Measurements from ENCODE around the gene EPHA5. TPM values are rescaled to one million over a fixed set of nuclear protein-coding genes. Genes with fewer than 3 reads are reported as not detected.
A peak's percentile ranks its signal among the peaks of the same experiment; 100 is the strongest.

The EPHA5 gene
- total and polyA plus RNA-seq, 8 donors, result 0.08 to 1.8 (median 0.51) TPM; not detected in 2

DNA sequence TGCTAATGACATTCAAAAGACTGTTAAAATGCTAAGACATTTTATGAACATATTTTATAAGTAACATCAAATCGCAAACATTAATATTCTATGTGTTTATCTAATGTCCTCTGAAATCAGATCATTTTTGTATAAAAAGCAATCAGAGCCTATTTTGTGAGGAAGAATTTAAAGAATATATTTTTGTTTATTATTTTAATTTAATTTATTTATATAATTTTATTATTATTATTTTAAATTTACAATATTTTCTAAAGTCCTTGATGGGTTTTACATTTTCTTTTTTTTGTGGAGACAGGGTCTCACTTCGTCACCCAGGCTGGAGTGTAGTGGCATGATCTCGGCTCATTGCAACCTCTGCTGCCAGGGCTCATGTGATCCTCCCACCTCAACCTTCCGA, 262.8 kb downstream of the EPHA5 start:
- TF ChIP-seq, protein P1, sequence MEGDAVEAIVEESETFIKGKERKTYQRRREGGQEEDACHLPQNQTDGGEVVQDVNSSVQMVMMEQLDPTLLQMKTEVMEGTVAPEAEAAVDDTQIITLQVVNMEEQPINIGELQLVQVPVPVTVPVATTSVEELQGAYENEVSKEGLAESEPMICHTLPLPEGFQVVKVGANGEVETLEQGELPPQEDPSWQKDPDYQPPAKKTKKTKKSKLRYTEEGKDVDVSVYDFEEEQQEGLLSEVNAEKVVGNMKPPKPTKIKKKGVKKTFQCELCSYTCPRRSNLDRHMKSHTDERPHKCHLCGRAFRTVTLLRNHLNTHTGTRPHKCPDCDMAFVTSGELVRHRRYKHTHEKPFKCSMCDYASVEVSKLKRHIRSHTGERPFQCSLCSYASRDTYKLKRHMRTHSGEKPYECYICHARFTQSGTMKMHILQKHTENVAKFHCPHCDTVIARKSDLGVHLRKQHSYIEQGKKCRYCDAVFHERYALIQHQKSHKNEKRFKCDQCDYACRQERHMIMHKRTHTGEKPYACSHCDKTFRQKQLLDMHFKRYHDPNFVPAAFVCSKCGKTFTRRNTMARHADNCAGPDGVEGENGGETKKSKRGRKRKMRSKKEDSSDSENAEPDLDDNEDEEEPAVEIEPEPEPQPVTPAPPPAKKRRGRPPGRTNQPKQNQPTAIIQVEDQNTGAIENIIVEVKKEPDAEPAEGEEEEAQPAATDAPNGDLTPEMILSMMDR (IDR thresholded peaks at IDR 0.05), result no peak
- TF ChIP-seq POLR2AphosphoS5 (IDR thresholded peaks at IDR 0.05), result no peak
- no peak for TF ChIP-seq EP300 (IDR thresholded peaks at IDR 0.05)
- no peak for TF ChIP-seq POLR2A (IDR thresholded peaks at IDR 0.05)
- Histone ChIP-seq H3K36me3 (no peaks in the 10 kb centered on the region), H3K27me3 (no peaks in the 10 kb centered on the region), H3K4me3 (no peak overlapping the region), H3K9me3 (no peaks in the 10 kb centered on the region), H3K4me1 (no peaks in the 10 kb centered on the region), H3K27ac (no peak overlapping the region)
- intact Hi-C loops (cut with DNase I; ENCODE audit: low total_unique reads), result no loop called here
- no peak for DNase-seq
- 89 to 95% (median 91%) methylated on average over 4 of the region's 4 CpGs for WGBS, 5 donors

- intact Hi-C loops (cut with DNase I; ENCODE audit: low total_unique reads), result no loop called here
- Histone ChIP-seq H3K4me3 (no peak overlapping the region), H3K4me1 (no peaks in the 10 kb centered on the region), H3K36me3 (no peaks in the 10 kb centered on the region), H3K27me3 (no peaks in the 10 kb centered on the region), H3K9me3 (peaks cover 0 to 12% (median 4%) of the 10 kb centered on the region in 4 donors), H3K27ac (no peak overlapping the region)
- no peak for DNase-seq
- TF ChIP-seq, protein P1 (IDR thresholded peaks at IDR 0.05), result peak in 1 of 7 experiments; percentile 23
- TF ChIP-seq EP300 (IDR thresholded peaks at IDR 0.05), result no peak
These were observed 269.2 kb downstream of the EPHA5 start for GRCh38 chr4:65401083-65401482.

DNA sequence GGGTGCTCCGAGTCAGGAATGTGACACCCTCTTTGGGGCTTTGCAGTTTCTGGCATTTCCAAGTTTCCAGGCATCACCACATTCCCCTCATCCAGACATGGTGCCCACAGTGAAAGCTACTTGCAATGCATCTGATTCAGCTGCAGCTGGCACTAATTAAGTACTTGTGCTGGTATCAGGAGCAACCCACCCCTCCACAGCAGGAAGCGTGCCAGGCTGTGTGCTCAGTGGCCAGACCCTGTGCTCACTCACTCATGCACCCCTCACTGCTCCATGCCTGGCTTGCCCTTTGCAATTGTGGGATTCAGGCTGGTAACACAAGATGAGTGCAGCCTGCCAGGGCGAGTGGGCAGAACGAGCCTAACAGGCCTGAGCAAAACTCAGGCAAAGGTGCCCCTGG, 271.2 kb downstream of the EPHA5 start:
- intact Hi-C loops (cut with DNase I; ENCODE audit: low total_unique reads), result no loop called here
- TF ChIP-seq POLR2A (IDR thresholded peaks at IDR 0.05) (no peak), EP300 (IDR thresholded peaks at IDR 0.05) (no peak), POLR2AphosphoS5 (IDR thresholded peaks at IDR 0.05) (no peak)
- TF ChIP-seq, protein P1 (IDR thresholded peaks at IDR 0.05), result no peak
- no peaks in the 10 kb centered on the region for H3K27me3 ChIP-seq
- H3K4me3 ChIP-seq, result no peak overlapping the region
- H3K36me3 ChIP-seq, result no peaks in the 10 kb centered on the region
- H3K9me3 ChIP-seq, result peaks cover 0 to 15% (median 5%) of the 10 kb centered on the region in 4 donors
- DNase-seq, result peak in 1 of 2 donors; percentile 17
- H3K27ac ChIP-seq, result no peak overlapping the region
- no peaks in the 10 kb centered on the region for H3K4me1 ChIP-seq
- WGBS, 5 donors, result 38 to 84% (median 71%) methylated on average over 3 to 4 of the region's 4 CpGs

DNA sequence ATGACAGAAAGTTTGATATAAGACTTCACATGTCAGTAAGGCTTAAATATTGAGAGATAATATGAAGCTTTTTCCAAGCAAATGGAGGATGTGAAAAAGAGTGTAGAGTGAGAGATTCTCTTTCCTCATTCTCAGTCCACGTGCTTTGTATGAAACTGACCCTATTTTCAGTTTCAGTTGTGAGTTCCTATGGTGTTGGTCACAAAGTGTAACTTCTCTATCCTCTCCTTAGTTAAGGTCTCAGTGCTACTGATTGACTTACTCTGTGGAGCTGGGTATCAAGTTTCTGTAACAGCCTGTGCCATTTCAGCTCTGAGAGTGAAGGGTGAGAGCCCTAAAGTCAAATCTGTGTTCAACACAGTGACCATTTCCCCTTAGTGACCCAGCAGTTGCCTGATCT, 277.2 kb downstream of the EPHA5 start:
- Histone ChIP-seq H3K4me3 (no peak overlapping the region), H3K27me3 (no peaks in the 10 kb centered on the region), H3K36me3 (no peaks in the 10 kb centered on the region), H3K9me3 (peaks cover 0 to 9% (median 3%) of the 10 kb centered on the region in 4 donors), H3K4me1 (no peaks in the 10 kb centered on the region), H3K27ac (no peak overlapping the region)
- TF ChIP-seq EP300 (IDR thresholded peaks at IDR 0.05) (no peak), POLR2A (IDR thresholded peaks at IDR 0.05) (no peak), POLR2AphosphoS5 (IDR thresholded peaks at IDR 0.05) (no peak)
- TF ChIP-seq, protein P1 (IDR thresholded peaks at IDR 0.05), result no peak
- no peak for DNase-seq
- intact Hi-C loops (cut with DNase I; ENCODE audit: low total_unique reads), result no loop called here
- 44 to 64% (median 57%) methylated on average over 1 of the region's 1 CpG for WGBS, 5 donors
